Activated CD4-positive, alpha-beta T cell treated with anti-CD3 and anti-CD28 coated beads, Interleukin-2, amount 10 ng/mL, durations not matched to agents 7 days and 5 days (primary cell): ENCODE measurements around the gene LAMP5. TPM values are rescaled to one million over a fixed set of nuclear protein-coding genes. Genes with fewer than 3 reads are reported as not detected.

Source experiments
- CTCF ChIA-PET: fragments of 350-600 bp; sonication (Branson Sonifier 250); formaldehyde crosslinking; loops from one replicate; lab custom pipeline; 2021; ENCODE audit warnings: antibody characterized with exemption; lab: Charles Lee
- POLR2A ChIA-PET: fragments of 350-600 bp; sonication (Branson Sonifier 250); formaldehyde crosslinking; loops from one replicate; lab custom pipeline; 2021; ENCODE audit warnings: antibody characterized with exemption; lab: Charles Lee
- DNase-seq: peaks from one replicate; pipeline ENCODE4 v3.0.0-alpha.2; 2020
- H3K27ac Mint-ChIP-seq: one replicate; pipeline ENCODE4 v1.8.0; 2021; ENCODE audit warnings: mild to moderate bottlenecking, moderate library complexity, mixed read lengths
- H3K27me3 Mint-ChIP-seq: one replicate; pipeline ENCODE4 v1.8.0; 2021; ENCODE audit warnings: mixed read lengths
- H3K36me3 Mint-ChIP-seq: one replicate; pipeline ENCODE4 v1.8.0; 2021; ENCODE audit warnings: low read depth, mixed read lengths
- H3K4me1 Mint-ChIP-seq: one replicate; pipeline ENCODE4 v1.8.0; 2021; ENCODE audit warnings: mixed read lengths
- H3K4me3 Mint-ChIP-seq: one replicate; pipeline ENCODE4 v1.8.0; 2021; ENCODE audit warnings: mild to moderate bottlenecking, moderate library complexity, mixed read lengths
- H3K9me3 Mint-ChIP-seq: one replicate; pipeline ENCODE4 v1.8.0; 2021; ENCODE audit warnings: mixed read lengths
- total RNA-seq, 2 experiments: library from RNA; stranded (reverse); gene quantifications; one replicate each; pipeline ENCODE4 v1.2.3, GENCODE V29; 2021

Gene LAMP5, protein sequence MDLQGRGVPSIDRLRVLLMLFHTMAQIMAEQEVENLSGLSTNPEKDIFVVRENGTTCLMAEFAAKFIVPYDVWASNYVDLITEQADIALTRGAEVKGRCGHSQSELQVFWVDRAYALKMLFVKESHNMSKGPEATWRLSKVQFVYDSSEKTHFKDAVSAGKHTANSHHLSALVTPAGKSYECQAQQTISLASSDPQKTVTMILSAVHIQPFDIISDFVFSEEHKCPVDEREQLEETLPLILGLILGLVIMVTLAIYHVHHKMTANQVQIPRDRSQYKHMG
- total RNA-seq, result not detected

DNA sequence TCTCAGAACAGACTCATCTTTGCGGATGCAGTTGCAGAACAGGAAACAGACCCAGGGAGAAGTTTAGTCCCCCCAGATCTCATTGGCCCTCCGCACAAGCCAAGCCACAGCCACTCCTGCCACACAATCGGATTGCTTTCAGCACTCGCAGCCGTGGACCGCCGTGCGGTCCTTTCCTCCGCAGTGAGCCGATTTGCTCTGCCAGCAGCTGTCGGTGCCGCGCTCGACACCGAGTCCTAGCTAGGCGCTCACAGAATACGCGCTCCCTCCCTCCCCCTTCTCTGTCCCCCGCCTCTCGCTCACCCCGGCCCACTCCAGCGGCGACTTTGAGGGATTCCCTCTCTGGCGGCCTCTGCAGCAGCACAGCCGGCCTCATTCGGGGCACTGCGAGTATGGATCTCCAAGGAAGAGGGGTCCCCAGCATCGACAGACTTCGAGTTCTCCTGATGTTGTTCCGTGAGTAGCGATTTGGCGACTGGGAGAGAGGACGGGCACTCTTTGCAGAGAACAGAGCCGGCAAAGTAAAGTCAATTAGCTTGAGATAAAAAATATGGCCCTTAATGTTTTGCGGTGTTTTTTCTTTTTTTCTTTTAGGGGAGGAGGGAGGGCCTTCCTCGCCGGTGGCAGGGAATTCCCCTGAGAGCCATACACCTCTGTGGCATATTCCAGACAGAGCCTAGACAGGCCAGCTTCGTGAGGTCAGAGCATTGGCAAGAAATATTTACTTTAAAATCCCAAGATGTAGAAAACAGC is at the start of gene LAMP5:
Gene LAMP5 (plus strand): TSS at position 130 of the 753 bp plus-strand sequence. CDS start 263 bp downstream, at position 393.
- Mint-ChIP-seq H3K36me3 (no peaks in the 10 kb centered on the region), H3K9me3 (no peaks in the 10 kb centered on the region), H3K27ac (no peak within 1 kb of the TSS), H3K4me3 (no peak within 1 kb of the TSS), H3K27me3 (peaks cover 75% of the 10 kb centered on the region), H3K4me1 (no peaks in the 10 kb centered on the region)
- CTCF ChIA-PET, result no interaction called here
- no peak for DNase-seq
- POLR2A ChIA-PET, result no interaction called here

DNA sequence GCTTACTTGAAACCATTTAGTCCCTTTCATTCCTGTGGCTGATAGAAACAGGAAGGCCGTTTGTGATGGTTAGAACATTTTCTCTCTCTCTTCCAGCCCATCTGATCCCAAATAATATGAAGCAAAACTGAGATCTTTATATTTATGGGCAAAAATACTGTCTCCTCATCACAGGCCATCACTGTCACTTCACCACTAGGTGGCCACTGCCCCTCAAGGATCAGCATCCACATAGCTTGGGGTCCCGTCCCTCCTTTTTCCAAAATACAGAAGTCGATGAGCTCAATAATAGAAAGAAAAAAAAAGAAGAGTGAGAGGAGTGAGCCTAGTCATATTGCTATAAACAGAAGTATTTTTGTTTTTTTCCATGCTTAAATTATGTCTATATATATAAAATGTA is 46.4 kb upstream of the LAMP5 start:
- no peak overlapping the region for H3K27ac Mint-ChIP-seq
- POLR2A ChIA-PET, result no interaction called here
- DNase-seq, result no peak
- no peaks in the 10 kb centered on the region for H3K9me3 Mint-ChIP-seq
- no peaks in the 10 kb centered on the region for H3K36me3 Mint-ChIP-seq
- no peak overlapping the region for H3K4me3 Mint-ChIP-seq
- H3K4me1 Mint-ChIP-seq, result no peaks in the 10 kb centered on the region
- CTCF ChIA-PET, result no interaction called here
- no peaks in the 10 kb centered on the region for H3K27me3 Mint-ChIP-seq

DNA sequence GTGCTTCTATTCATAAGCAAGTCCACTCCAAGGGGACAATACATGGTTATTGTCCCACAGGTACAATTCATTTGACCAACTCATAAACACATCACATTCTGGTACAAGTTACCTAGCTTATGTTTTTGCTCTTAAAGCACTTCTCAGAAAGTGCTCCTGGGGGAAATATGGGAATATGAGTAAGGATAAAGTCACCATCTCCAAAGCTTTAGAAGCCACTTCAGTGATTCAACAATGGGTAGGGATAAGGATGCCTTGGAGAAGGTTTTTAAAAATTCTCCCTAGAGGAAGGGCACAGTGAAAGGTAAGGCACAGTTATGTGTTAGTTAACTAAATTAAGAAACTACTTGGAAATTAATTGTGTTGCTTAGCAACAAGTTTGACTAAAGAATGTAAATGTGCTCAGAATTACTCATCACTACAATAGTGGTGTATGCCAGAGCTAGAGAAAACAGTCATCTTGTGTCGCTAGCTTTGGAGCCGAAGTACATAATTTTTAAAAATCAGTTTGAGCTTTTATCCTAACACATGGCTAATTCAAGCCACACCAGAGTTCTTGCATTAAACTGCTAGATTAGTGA is 39.5 kb upstream of the LAMP5 start:
- no peaks in the 10 kb centered on the region for H3K36me3 Mint-ChIP-seq
- no peaks in the 10 kb centered on the region for H3K27me3 Mint-ChIP-seq
- H3K4me3 Mint-ChIP-seq, result no peak overlapping the region
- H3K9me3 Mint-ChIP-seq, result no peaks in the 10 kb centered on the region
- CTCF ChIA-PET, result no interaction called here
- H3K4me1 Mint-ChIP-seq, result no peaks in the 10 kb centered on the region
- POLR2A ChIA-PET, result no interaction called here
- no peak overlapping the region for H3K27ac Mint-ChIP-seq
- no peak for DNase-seq

DNA sequence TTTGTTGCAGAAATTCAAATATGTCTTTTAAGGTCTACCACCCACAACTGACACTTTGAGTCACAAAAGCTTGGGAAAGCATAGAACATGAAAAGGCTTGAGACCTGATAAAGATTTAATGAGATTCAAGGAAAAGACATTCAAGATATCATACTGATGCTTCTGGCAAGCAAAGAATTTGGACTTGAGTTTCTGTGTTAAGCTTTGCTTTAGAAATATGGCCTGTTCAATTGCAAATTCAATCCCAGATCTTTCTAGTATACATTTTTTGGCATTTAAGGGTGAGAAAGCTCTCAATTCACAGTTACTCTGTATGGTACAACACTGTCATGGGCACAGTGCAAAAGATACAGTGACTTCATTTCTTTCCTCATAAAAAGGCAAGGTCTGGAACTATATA is 38.9 kb upstream of the LAMP5 start:
- no peak for DNase-seq
- Mint-ChIP-seq H3K4me3 (no peak overlapping the region), H3K4me1 (no peaks in the 10 kb centered on the region), H3K36me3 (no peaks in the 10 kb centered on the region), H3K9me3 (no peaks in the 10 kb centered on the region), H3K27me3 (no peaks in the 10 kb centered on the region), H3K27ac (no peak overlapping the region)
- CTCF ChIA-PET, result no interaction called here
- POLR2A ChIA-PET, result no interaction called here

DNA sequence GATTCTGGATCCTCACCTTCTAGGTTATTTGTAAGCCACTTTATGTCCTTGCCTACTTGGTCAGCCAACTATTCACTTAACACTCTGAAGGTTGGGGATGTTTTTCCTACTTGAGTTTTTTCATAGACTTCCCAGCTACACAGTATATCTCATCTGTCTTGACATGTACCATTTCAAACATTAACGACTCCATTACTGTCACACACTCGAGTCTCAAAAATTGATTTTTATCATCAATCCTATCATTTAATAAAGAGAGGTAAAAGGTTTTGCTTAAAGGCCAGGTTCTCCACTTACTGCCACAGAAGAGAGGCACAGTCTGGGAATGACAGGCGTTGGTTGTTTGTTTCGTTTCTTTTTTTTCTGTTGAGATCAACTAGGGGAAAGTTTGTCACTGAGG is 38.2 kb upstream of the LAMP5 start:
- CTCF ChIA-PET, result no interaction called here
- no peak for DNase-seq
- Mint-ChIP-seq H3K27me3 (no peaks in the 10 kb centered on the region), H3K36me3 (no peaks in the 10 kb centered on the region), H3K9me3 (no peaks in the 10 kb centered on the region), H3K27ac (no peak overlapping the region), H3K4me3 (no peak overlapping the region), H3K4me1 (no peaks in the 10 kb centered on the region)
- POLR2A ChIA-PET, result no interaction called here

DNA sequence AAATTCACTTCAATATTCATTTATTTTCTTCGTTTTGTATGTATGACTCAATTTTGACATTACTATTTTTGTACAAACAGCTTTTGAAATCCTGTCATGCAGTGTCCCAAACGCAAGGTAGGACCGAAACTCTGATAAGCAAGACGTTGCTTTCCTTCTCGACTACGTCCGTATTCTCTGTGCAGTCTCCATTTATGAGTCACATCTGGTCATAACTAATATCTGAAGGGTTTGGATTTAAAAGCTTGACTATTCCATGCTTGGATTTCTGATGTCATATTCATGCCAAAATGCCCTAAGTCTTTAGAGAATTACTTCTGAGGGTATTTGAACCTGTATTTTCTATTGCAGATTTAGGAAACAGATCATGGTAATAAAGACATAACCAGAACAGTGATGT is 37.8 kb upstream of the LAMP5 start:
- ChIA-PET POLR2A (no interaction called here), CTCF (no interaction called here)
- no peaks in the 10 kb centered on the region for H3K27me3 Mint-ChIP-seq

DNA sequence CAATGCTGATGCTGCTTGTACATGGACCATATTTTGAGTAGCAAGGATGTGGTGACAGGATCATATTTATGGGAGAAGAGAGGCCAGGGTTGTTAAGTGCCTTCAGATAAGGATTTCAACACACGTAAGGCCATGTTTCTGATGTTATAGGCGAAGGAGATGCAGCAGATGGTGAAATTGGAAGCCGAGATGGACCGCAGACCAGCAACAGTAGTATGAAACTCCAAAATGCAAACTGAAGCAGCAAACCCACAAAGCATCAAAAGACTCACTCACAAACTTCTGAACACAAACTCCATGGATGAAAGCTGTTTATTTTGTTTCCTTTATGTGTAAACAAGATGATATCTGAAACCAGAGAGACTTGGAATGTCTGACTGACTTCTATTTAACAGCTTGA is 35.6 kb upstream of the LAMP5 start:
- no peak for DNase-seq
- Mint-ChIP-seq H3K9me3 (no peaks in the 10 kb centered on the region), H3K4me3 (no peak overlapping the region), H3K4me1 (no peaks in the 10 kb centered on the region), H3K36me3 (no peaks in the 10 kb centered on the region), H3K27me3 (no peaks in the 10 kb centered on the region), H3K27ac (no peak overlapping the region)
- POLR2A ChIA-PET, result no interaction called here
- CTCF ChIA-PET, result no interaction called here

More for the DNA sequence above, 37.8 kb upstream of the LAMP5 start:
- no peak for DNase-seq
- H3K4me1 Mint-ChIP-seq, result no peaks in the 10 kb centered on the region
- H3K9me3 Mint-ChIP-seq, result no peaks in the 10 kb centered on the region
- no peak overlapping the region for H3K4me3 Mint-ChIP-seq
- H3K36me3 Mint-ChIP-seq, result no peaks in the 10 kb centered on the region
- H3K27ac Mint-ChIP-seq, result no peak overlapping the region

DNA sequence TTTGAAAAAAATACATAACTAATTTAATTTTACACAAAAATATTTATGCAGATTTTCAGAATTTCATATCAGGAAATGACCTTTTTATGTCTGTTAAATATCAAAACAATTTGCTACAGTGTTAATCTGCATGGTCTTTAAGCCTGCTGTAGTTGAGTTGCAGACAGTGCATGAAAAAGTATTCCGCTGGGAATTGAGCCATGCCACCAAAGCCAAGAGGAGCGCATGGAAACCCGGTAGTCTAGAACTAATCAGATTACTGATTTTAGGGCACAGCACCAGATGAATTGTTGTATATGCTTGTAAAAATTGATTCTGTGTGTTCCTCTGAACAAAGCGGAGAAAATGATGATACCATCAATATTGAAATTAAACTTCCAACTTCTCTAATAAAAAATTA is 34.3 kb upstream of the LAMP5 start:
- Mint-ChIP-seq H3K4me3 (no peak overlapping the region), H3K27ac (no peak overlapping the region), H3K36me3 (no peaks in the 10 kb centered on the region), H3K4me1 (no peaks in the 10 kb centered on the region), H3K27me3 (no peaks in the 10 kb centered on the region), H3K9me3 (no peaks in the 10 kb centered on the region)
- POLR2A ChIA-PET, result no interaction called here
- CTCF ChIA-PET, result no interaction called here
- no peak for DNase-seq

DNA sequence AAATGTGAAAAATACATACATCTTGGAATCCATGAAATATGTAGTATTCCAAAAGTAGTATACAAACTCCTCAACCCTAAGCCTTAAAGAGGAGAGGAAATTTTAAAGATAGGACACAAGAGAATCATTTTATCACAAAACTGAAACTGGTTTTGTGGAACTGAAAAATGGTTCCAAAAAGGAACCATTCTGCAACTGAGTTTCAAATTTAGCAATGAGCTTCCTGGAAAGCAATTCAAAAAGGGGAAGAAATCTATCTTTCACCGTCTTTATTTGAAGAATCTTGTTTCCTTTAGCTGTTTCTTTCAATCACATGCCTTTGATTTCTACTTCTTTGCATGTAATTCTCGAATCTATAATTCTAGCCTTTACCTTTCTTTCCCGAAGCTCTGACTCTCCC is 32.2 kb upstream of the LAMP5 start:
- no peak for DNase-seq
- Mint-ChIP-seq H3K27me3 (no peaks in the 10 kb centered on the region), H3K4me1 (no peaks in the 10 kb centered on the region), H3K27ac (no peak overlapping the region), H3K36me3 (no peaks in the 10 kb centered on the region), H3K4me3 (no peak overlapping the region), H3K9me3 (no peaks in the 10 kb centered on the region)
- ChIA-PET CTCF (no interaction called here), POLR2A (no interaction called here)

DNA sequence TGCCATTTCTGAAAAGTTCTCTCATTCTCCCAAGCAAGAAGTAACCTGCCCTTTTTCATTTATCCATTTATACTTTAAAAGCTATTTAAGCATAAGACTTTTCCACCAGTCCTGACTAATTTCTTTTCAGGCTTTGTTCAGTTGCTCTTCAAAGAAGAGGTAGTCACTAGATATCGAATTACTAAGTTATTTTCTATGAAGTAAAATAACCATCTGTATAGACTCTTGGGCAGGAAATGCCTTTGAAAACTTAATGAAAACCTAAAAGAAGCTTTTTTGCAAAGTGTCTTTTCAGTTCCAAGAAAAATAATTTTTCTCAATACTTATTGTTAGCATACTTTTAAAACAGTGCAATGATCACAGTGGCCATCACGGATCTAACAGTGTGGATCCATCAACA is 31.3 kb upstream of the LAMP5 start:
- DNase-seq, result no peak
- CTCF ChIA-PET, result no interaction called here
- no peak overlapping the region for H3K4me3 Mint-ChIP-seq
- POLR2A ChIA-PET, result no interaction called here
- no peaks in the 10 kb centered on the region for H3K27me3 Mint-ChIP-seq
- no peaks in the 10 kb centered on the region for H3K36me3 Mint-ChIP-seq
- no peaks in the 10 kb centered on the region for H3K9me3 Mint-ChIP-seq
- H3K4me1 Mint-ChIP-seq, result no peaks in the 10 kb centered on the region
- H3K27ac Mint-ChIP-seq, result no peak overlapping the region

DNA sequence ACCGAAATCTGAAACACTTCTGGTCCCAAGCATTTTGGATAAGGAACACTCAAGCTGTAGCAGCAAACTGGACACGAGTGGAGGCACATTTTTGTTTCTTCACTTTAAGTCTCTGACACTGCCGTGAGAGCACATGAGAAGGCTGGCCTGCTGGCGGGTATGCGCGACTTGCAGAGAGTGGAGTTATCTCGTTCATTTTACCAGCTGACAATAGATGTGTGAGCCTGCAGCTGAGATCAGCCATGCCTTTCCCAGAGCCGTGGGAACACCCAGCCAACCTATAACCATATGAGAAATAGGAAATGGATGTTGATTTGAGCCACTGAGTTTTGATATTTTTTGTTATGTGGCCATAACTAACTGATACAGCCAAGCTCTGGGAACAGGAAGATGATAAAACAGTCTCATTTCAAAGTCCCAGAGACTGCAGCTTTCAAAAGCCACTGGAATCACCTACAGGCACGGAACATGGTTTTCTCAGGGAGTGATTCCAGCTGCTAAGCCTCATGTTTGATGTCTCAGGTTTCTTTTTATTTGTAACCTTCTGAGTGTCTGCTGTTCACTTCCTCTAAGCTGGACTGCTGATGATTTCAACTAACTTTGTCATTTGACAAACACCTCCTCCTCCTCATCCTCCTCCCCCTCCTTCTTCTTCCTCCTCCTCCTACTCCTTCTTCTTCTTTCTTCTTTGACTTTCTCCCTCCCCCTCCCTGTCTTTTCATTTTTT is 28.6 kb upstream of the LAMP5 start:
- ChIA-PET CTCF (no interaction called here), POLR2A (no interaction called here)
- no peaks in the 10 kb centered on the region for H3K36me3 Mint-ChIP-seq
- H3K27ac Mint-ChIP-seq, result no peak overlapping the region
- H3K4me3 Mint-ChIP-seq, result no peak overlapping the region
- H3K27me3 Mint-ChIP-seq, result no peaks in the 10 kb centered on the region
- H3K9me3 Mint-ChIP-seq, result no peaks in the 10 kb centered on the region
- no peaks in the 10 kb centered on the region for H3K4me1 Mint-ChIP-seq
- DNase-seq, result no peak

DNA sequence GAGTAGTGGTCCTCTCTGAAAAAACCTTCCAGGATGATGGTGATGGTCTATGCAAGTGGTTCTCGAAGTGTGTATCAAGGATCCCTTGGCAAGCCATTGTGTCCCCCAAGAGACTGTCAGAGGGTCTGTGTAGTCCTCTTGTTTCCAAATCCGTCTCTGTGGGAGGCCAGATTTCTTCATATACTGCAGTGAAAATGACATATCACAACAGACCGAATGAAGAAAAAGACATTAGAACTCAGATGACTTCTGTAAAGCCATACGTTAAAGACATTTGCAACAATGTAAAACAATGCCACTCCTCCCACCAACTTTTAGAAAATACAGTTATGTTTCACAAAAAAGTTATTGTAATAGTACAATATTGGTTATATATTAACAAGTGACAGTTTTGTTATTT is 27.2 kb upstream of the LAMP5 start:
- Mint-ChIP-seq H3K27ac (no peak overlapping the region), H3K9me3 (no peaks in the 10 kb centered on the region), H3K36me3 (no peaks in the 10 kb centered on the region), H3K4me3 (no peak overlapping the region), H3K27me3 (no peaks in the 10 kb centered on the region), H3K4me1 (no peaks in the 10 kb centered on the region)
- ChIA-PET CTCF (no interaction called here), POLR2A (no interaction called here)
- DNase-seq, result no peak

DNA sequence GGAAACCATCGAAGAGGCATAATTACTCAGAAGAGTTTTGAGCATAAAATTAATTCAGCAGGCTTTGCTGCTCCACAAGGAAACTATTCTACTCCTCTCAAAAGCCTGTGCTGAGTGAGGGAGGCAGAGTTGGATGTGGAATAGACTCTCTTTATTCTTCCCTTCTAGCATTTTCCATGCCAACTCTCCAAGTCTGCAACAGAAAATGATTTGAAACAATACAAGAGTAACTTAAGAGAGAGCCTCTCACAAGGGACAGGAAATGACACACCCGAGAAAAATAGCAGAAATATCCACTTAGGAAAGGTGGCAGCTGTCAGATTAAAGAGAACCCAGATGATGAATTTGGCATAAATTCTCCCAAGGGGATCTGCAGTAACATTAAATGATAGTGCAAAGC is 26.3 kb upstream of the LAMP5 start:
- Mint-ChIP-seq H3K9me3 (no peaks in the 10 kb centered on the region), H3K4me1 (no peaks in the 10 kb centered on the region), H3K36me3 (no peaks in the 10 kb centered on the region), H3K27ac (no peak overlapping the region), H3K4me3 (no peak overlapping the region), H3K27me3 (no peaks in the 10 kb centered on the region)
- no peak for DNase-seq
- CTCF ChIA-PET, result no interaction called here
- POLR2A ChIA-PET, result no interaction called here
